ENCODE results near the gene ZNF608. TPM values are rescaled to one million over a fixed set of nuclear protein-coding genes. Genes with fewer than 3 reads are reported as not detected.

ZNF608 gene
- total RNA-seq, 3 donors from 2014 or later (not counting 1 experiment from before 2014, with no cell fraction given) = 0.39 to 6.6 TPM; not detected in 1

DNA sequence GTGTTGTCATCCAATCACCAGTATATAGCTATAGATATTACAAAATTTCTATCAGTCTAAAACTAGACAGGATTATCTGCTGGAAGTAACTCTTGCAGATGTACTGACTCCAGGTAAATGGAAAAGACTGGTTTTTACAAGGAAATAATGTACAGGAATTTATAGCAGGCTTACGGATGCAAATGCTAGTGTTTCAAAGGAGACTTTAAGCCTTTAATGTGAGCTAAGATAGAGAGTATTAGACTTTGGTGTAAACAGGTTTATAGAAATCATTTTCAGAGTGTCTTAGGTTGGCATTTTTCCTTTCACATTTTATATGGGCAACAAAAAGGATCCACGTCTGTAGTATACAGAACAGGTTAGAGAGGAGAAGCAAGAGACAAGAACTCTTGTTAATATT is 16.1 kb downstream of the ZNF608 start:
- ATAC-seq (no peak), DNase-seq (no peak)
- no peak overlapping the region for H3K4me3 Mint-ChIP-seq
- no peak overlapping the region for H3K27ac Mint-ChIP-seq
- Histone ChIP-seq H3K4me1 (ENCODE audit: control insufficient read depth, insufficient read depth, low read length) (no peaks in the 10 kb centered on the region), H3K9me3 (ENCODE audit: control insufficient read depth, insufficient read depth, low read length) (no peaks in the 10 kb centered on the region), H3K27ac (ENCODE audit: low read length) (no peak overlapping the region), H3K36me3 (ENCODE audit: control insufficient read depth, insufficient read depth, low read length) (no peaks in the 10 kb centered on the region), H3K4me3 (ENCODE audit: low read length) (no peak overlapping the region), H3K27me3 (ENCODE audit: control insufficient read depth, insufficient read depth, low read length) (peaks cover 3% of the 10 kb centered on the region)
- intact Hi-C loops (cut with micrococcal nuclease) = no loop called here
- TF ChIP-seq, protein P1, sequence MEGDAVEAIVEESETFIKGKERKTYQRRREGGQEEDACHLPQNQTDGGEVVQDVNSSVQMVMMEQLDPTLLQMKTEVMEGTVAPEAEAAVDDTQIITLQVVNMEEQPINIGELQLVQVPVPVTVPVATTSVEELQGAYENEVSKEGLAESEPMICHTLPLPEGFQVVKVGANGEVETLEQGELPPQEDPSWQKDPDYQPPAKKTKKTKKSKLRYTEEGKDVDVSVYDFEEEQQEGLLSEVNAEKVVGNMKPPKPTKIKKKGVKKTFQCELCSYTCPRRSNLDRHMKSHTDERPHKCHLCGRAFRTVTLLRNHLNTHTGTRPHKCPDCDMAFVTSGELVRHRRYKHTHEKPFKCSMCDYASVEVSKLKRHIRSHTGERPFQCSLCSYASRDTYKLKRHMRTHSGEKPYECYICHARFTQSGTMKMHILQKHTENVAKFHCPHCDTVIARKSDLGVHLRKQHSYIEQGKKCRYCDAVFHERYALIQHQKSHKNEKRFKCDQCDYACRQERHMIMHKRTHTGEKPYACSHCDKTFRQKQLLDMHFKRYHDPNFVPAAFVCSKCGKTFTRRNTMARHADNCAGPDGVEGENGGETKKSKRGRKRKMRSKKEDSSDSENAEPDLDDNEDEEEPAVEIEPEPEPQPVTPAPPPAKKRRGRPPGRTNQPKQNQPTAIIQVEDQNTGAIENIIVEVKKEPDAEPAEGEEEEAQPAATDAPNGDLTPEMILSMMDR (IDR thresholded peaks at IDR 0.05) = no peak
- H3K4me1 Mint-ChIP-seq = peaks cover 11 to 13% of the 10 kb centered on the region in 2 donors
- H3K36me3 Mint-ChIP-seq = peaks cover 7% of the 10 kb centered on the region
- H3K9me3 Mint-ChIP-seq = no peaks in the 10 kb centered on the region
- H3K27me3 Mint-ChIP-seq (ENCODE audit: low read depth in 2 of 2) = peaks cover 45 to 59% of the 10 kb centered on the region in 2 donors
- WGBS (ENCODE audit: insufficient coverage) = 94% methylated on average over 1 of the region's 2 CpGs

DNA sequence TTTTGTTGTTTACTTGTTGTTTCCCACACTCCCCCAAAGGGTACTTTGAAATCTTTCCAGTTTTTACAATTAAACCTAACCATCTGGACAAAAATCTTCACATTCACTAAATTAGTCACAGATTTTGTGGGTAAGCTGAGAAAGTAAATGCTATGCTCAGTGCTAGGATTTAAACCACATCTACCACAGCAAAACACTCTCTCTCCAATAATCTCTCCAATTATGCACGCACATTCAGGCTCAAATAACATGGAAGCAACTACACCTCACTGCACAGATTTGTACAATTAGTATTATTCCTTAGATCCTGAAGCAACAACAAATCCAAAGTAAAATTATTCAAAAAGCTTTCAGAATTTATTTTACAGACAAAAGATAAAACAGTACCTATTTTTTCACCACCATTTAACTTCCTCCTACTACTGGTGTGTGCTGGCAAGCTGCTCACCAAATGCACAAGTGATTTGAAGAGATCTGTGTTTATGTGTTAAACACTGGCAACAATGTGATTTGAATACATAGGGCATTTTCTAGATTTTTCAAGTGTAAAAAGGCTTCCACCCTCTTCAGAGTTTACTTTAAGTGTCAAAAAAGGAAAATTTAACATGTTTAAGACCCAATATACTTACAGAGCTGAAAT is 16.6 kb downstream of the ZNF608 start:
- ATAC-seq = no peak
- intact Hi-C loops (cut with micrococcal nuclease) = no loop called here

DNA sequence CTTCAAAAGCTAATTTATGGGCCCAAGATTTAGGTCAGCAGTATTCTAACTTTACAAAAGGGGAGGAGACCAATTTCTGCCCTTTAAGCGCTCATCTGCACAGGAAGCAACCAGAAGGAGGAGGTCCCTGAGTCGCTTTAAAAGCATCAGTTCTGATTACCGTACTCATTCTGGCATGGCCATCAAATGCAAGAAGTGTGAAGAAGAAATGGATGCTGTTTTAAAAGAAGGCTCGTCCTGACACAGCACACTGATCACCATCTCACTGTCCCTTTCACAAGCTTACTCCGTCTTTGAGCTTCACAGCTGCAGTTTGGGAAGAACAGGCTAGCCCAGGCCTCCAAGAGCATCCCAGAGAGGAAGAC is 17.5 kb downstream of the ZNF608 start:
- WGBS (ENCODE audit: insufficient coverage) = 81% methylated on average over 5 of the region's 5 CpGs
- Mint-ChIP-seq H3K27ac (no peak overlapping the region), H3K4me3 (no peak overlapping the region), H3K27me3 (ENCODE audit: low read depth in 2 of 2) (peaks cover 37 to 52% of the 10 kb centered on the region in 2 donors), H3K4me1 (peaks cover 5 to 7% of the 10 kb centered on the region in 2 donors), H3K36me3 (no peaks in the 10 kb centered on the region), H3K9me3 (no peaks in the 10 kb centered on the region)
- H3K9me3 ChIP-seq (ENCODE audit: control insufficient read depth, insufficient read depth, low read length) = no peaks in the 10 kb centered on the region
- TF ChIP-seq, protein P1 (IDR thresholded peaks at IDR 0.05) = no peak
- no peaks in the 10 kb centered on the region for H3K4me1 ChIP-seq (ENCODE audit: control insufficient read depth, insufficient read depth, low read length)
- H3K36me3 ChIP-seq (ENCODE audit: control insufficient read depth, insufficient read depth, low read length) = no peaks in the 10 kb centered on the region
- H3K27me3 ChIP-seq (ENCODE audit: control insufficient read depth, insufficient read depth, low read length) = no peaks in the 10 kb centered on the region
- intact Hi-C loops (cut with micrococcal nuclease) = no loop called here
- H3K4me3 ChIP-seq (ENCODE audit: low read length) = no peak overlapping the region
- no peak for ATAC-seq
- H3K27ac ChIP-seq (ENCODE audit: low read length) = no peak overlapping the region
- no peak for DNase-seq

More for the DNA sequence above, 16.6 kb downstream of the ZNF608 start:
- H3K9me3 ChIP-seq (ENCODE audit: control insufficient read depth, insufficient read depth, low read length) = no peaks in the 10 kb centered on the region
- WGBS (ENCODE audit: insufficient coverage) = 13% methylated on average over 1 of the region's 1 CpG
- H3K27me3 ChIP-seq (ENCODE audit: control insufficient read depth, insufficient read depth, low read length) = peaks cover 3% of the 10 kb centered on the region
- H3K27me3 Mint-ChIP-seq (ENCODE audit: low read depth in 2 of 2) = peaks cover 43 to 58% of the 10 kb centered on the region in 2 donors
- H3K9me3 Mint-ChIP-seq = no peaks in the 10 kb centered on the region
- no peak overlapping the region for H3K27ac ChIP-seq (ENCODE audit: low read length)
- no peaks in the 10 kb centered on the region for H3K36me3 ChIP-seq (ENCODE audit: control insufficient read depth, insufficient read depth, low read length)
- no peaks in the 10 kb centered on the region for H3K4me1 ChIP-seq (ENCODE audit: control insufficient read depth, insufficient read depth, low read length)
- TF ChIP-seq, protein P1 (IDR thresholded peaks at IDR 0.05) = no peak
- peaks cover 5 to 9% of the 10 kb centered on the region in 2 donors for H3K4me1 Mint-ChIP-seq
- H3K27ac Mint-ChIP-seq = no peak overlapping the region
- no peak overlapping the region for H3K4me3 Mint-ChIP-seq
- H3K4me3 ChIP-seq (ENCODE audit: low read length) = no peak overlapping the region
- no peak for DNase-seq
- peaks cover 2% of the 10 kb centered on the region for H3K36me3 Mint-ChIP-seq
